Measurements from ENCODE around the gene PCDH1. TPM values are rescaled to one million over a fixed set of nuclear protein-coding genes. Genes with fewer than 3 reads are reported as not detected.
A peak's percentile ranks its signal among the peaks of the same experiment; 100 is the strongest.

The PCDH1 gene
- total and polyA plus RNA-seq, 2 of the 13 experiments (the other 11 are each of a cell fraction or from before 2014, with no cell fraction given), result 0.11 to 0.83 TPM

GRCh38 chr5:141923448-141924313, 45.5 kb upstream of the PCDH1 start, which contains the start of gene DELE1 (continued):
- TF ChIP-seq AFF4 (CRISPR knock-in tag; IDR thresholded peaks at IDR 0.05) (no peak), MNT (IDR thresholded peaks at IDR 0.05) (no peak), FOXM1 (CRISPR knock-in tag; IDR thresholded peaks at IDR 0.05) (no peak), CSRNP2 (CRISPR knock-in tag; conservative IDR thresholded peaks at IDR 0.05; ENCODE audit: low read depth) (no peak), ZNF770 (CRISPR knock-in tag; IDR thresholded peaks at IDR 0.05) (peak; percentile 41; the same call in 1 of the 2 replicates), ZFAT (CRISPR knock-in tag; conservative IDR thresholded peaks at IDR 0.05) (no peak), ZBTB43 (CRISPR knock-in tag; conservative IDR thresholded peaks at IDR 0.05) (no peak), MED13 (CRISPR knock-in tag; IDR thresholded peaks at IDR 0.05) (no peak), KDM5B (CRISPR knock-in tag; IDR thresholded peaks at IDR 0.05; ENCODE audit: borderline replicate concordance) (peak; percentile 95), NCOA2 (CRISPR knock-in tag; IDR thresholded peaks at IDR 0.05) (peak; percentile 31; the same call in 1 of the 2 replicates), ZFP62 (CRISPR knock-in tag; IDR thresholded peaks at IDR 0.05) (no peak), ZNF850 (CRISPR knock-in tag; conservative IDR thresholded peaks at IDR 0.05) (no peak), ZNF382 (CRISPR knock-in tag; IDR thresholded peaks at IDR 0.05; ENCODE audit: borderline replicate concordance) (no peak), FOXC1 (CRISPR knock-in tag; IDR thresholded peaks at IDR 0.05; ENCODE audit: borderline replicate concordance) (no peak), GABPA (IDR thresholded peaks at IDR 0.05; ENCODE audit: low read depth, low read length) (peak; percentile 94), GABPA (CRISPR knock-in tag; IDR thresholded peaks at IDR 0.05; ENCODE audit: low read depth) (peak; percentile 96), YY1 (IDR thresholded peaks at IDR 0.05; ENCODE audit: insufficient read depth, insufficient replicate concordance, low read depth, low read length) (peak; percentile 64), ZNF724P (CRISPR knock-in tag; IDR thresholded peaks at IDR 0.05; ENCODE audit: borderline replicate concordance) (no peak), ZNF713 (CRISPR knock-in tag; IDR thresholded peaks at IDR 0.05) (no peak; the same call in 1 of the 2 replicates)
